ENCODE measurements around the gene FBXO27.

DNA sequence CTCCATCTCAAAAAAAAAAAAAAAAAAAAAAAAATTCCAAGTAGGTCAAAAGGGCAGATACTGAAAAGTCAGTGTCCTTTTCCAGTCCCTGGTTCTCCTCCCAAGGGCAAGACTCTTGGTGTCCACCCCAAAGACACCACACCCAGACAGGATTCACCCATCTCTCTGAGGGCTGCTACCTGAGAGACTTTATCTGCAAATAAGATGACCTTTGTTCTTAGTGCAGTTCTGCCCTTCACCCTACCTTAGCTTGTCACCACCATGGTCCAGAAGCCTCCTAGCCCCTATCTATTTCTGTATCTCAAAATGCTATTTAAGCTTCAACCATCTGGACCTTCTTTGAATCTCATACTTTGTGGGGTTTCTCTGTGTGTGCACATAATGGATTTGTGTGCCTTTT is 4.2 kb upstream of the FBXO27 start:
- TF ChIP-seq, protein P1, sequence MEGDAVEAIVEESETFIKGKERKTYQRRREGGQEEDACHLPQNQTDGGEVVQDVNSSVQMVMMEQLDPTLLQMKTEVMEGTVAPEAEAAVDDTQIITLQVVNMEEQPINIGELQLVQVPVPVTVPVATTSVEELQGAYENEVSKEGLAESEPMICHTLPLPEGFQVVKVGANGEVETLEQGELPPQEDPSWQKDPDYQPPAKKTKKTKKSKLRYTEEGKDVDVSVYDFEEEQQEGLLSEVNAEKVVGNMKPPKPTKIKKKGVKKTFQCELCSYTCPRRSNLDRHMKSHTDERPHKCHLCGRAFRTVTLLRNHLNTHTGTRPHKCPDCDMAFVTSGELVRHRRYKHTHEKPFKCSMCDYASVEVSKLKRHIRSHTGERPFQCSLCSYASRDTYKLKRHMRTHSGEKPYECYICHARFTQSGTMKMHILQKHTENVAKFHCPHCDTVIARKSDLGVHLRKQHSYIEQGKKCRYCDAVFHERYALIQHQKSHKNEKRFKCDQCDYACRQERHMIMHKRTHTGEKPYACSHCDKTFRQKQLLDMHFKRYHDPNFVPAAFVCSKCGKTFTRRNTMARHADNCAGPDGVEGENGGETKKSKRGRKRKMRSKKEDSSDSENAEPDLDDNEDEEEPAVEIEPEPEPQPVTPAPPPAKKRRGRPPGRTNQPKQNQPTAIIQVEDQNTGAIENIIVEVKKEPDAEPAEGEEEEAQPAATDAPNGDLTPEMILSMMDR (conservative IDR thresholded peaks at IDR 0.05 in 1 of 2, IDR thresholded peaks at IDR 0.05 in 1 of 2; ENCODE audit: low read depth in 1 of 2, low read length in 2 of 2), result no peak
- no peak for TF ChIP-seq EZH2 (IDR thresholded peaks at IDR 0.05; ENCODE audit: low read length, missing control alignments)
